NCI-H2029 treated with DMSO at 0.1 percent for 48 hours (cell line): ENCODE data around the gene SIDT1.

Experiments
- DNase-seq: peaks from one replicate; lab custom pipeline; 2025; lab: John Stamatoyannopoulos, UW

The SIDT1 gene

GRCh38 chr3:113546414-113546893, 14.1 kb downstream of the SIDT1 start:
- no peak for DNase-seq

- DNase-seq = no peak
Observed at GRCh38 chr3:113548501-113548900, 16.1 kb downstream of the SIDT1 start.

- DNase-seq = no peak
Observed at GRCh38 chr3:113551820-113552219, 19.5 kb downstream of the SIDT1 start.

- DNase-seq = no peak
Observed at GRCh38 chr3:113552851-113553250, 20.5 kb downstream of the SIDT1 start.

- DNase-seq = no peak
Observed at GRCh38 chr3:113555138-113555537, 22.8 kb downstream of the SIDT1 start.

- DNase-seq = no peak
Observed at GRCh38 chr3:113556316-113556945, 24.1 kb downstream of the SIDT1 start.

GRCh38 chr3:113556946-113557335, 24.6 kb downstream of the SIDT1 start:
- no peak for DNase-seq

GRCh38 chr3:113557374-113557773, 25.0 kb downstream of the SIDT1 start:
- no peak for DNase-seq

- DNase-seq = no peak
Observed at GRCh38 chr3:113559009-113559408, 26.7 kb downstream of the SIDT1 start.

- no peak for DNase-seq
Observed at GRCh38 chr3:113560271-113560670, 27.9 kb downstream of the SIDT1 start.

- no peak for DNase-seq
Observed at GRCh38 chr3:113560831-113561623, 28.7 kb downstream of the SIDT1 start.

- DNase-seq = no peak
Observed at GRCh38 chr3:113565555-113565954, 33.2 kb downstream of the SIDT1 start.

- DNase-seq = no peak
Observed at GRCh38 chr3:113570158-113570557, 37.8 kb downstream of the SIDT1 start.

GRCh38 chr3:113571360-113571759, 39.0 kb downstream of the SIDT1 start:
- no peak for DNase-seq

- DNase-seq = no peak
Observed at GRCh38 chr3:113573728-113574127, 41.4 kb downstream of the SIDT1 start.

GRCh38 chr3:113574213-113574612, 41.9 kb downstream of the SIDT1 start:
- no peak for DNase-seq

- DNase-seq = no peak
Observed at GRCh38 chr3:113575206-113575605, 42.9 kb downstream of the SIDT1 start.

GRCh38 chr3:113585228-113585627, 52.9 kb downstream of the SIDT1 start:
- DNase-seq = no peak

GRCh38 chr3:113585720-113586119, 53.4 kb downstream of the SIDT1 start:
- DNase-seq = no peak

GRCh38 chr3:113588806-113589205, 56.5 kb downstream of the SIDT1 start:
- DNase-seq = no peak

- DNase-seq = no peak
Observed at GRCh38 chr3:113589971-113590370, 57.6 kb downstream of the SIDT1 start.

- DNase-seq = no peak
Observed at GRCh38 chr3:113590983-113591382, 58.6 kb downstream of the SIDT1 start.

- no peak for DNase-seq
Observed at GRCh38 chr3:113594066-113594465, 61.7 kb downstream of the SIDT1 start.
